GM12865 (cell line): ENCODE results near the gene PPIL1.
"Not testable (repeated sequence)": the region's sequence is repeated elsewhere in the genome, so short reads cannot be mapped to it uniquely, and the experiment has no call there.

Experiments used
- DNase-seq: peaks from one replicate; pipeline ENCODE4 v3.0.0; 2010; ENCODE audit warnings: low read depth
- H3K4me3 ChIP-seq: 2 replicates; pipeline ENCODE4 v1.5.1; 2011; ENCODE audit warnings: mild to moderate bottlenecking, low read depth, low read length, control low read depth
- CTCF ChIP-seq: IDR thresholded peaks from 2 replicates; pipeline ENCODE4 v1.5.1; 2011; ENCODE audit warnings: low read length, control low read depth, low read depth, inconsistent platforms; ENCODE audit not compliant: insufficient read depth; ENCODE audit errors: missing control alignments

Gene PPIL1

GRCh38 chr6:36906539-36907325 is 32.1 kb upstream of the PPIL1 start:
- TF ChIP-seq CTCF: no peak
- no peak for DNase-seq
- no peak overlapping the region for H3K4me3 ChIP-seq

GRCh38 chr6:36904851-36905393 is 30.3 kb upstream of the PPIL1 start:
- H3K4me3 ChIP-seq: no peak overlapping the region
- no peak for DNase-seq
- no peak for TF ChIP-seq CTCF

GRCh38 chr6:36904114-36904513 is 29.5 kb upstream of the PPIL1 start:
- no peak for DNase-seq
- no peak for TF ChIP-seq CTCF
- no peak overlapping the region for H3K4me3 ChIP-seq

GRCh38 chr6:36897609-36898008 is 23.0 kb upstream of the PPIL1 start:
- H3K4me3 ChIP-seq: no peak overlapping the region
- no peak for DNase-seq

GRCh38 chr6:36893976-36894932 is 19.7 kb upstream of the PPIL1 start:
- no peak overlapping the region for H3K4me3 ChIP-seq
- DNase-seq: no peak
- TF ChIP-seq CTCF: no peak

More at GRCh38 chr6:36897609-36898008, 23.0 kb upstream of the PPIL1 start:
- TF ChIP-seq CTCF: no peak

DNA sequence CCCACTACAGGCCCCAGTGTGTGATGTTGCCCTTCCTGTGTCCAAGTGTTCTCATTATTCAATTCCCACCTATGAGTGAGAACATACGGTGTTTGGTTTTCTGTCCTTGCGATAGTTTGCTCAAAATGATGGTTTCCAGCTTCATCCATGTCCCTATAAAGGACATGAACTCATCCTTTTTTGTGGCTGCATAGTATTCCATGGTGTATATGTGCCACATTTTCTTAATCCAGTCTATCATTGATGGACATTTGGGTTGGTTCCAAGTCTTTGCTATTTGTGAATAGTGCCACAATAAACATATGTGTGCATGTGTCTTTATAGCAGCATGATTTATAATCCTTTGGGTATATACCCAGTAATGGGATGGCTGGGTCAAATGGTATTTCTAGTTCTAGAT is 16.6 kb upstream of the PPIL1 start:
- not testable (repeated sequence) for H3K4me3 ChIP-seq, DNase-seq

DNA sequence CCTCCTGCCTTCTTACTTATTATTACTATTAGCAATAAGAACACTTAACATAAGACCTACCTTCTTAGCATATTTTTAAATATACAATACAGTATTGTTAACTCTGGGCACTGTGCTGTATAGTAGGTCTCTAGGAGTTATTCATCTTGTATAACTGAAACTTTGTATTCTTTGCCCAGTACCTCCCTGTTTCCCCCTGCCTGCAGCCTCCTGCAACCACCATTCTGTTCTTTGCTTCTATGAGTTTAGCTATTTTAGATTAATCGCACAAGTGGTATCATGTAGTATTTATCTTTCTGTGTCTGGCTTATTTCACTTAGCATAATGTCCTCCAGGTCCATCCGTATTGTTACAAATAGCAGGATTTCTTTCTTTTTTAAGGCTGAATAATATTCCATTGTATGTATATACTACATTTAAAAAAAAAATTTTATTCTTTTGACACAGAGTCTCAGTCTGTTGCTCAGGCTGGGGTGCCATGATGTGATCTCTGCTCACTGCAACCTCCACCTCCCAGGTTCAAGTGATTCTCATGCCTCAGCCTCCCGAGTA is 15.6 kb upstream of the PPIL1 start:
- DNase-seq: no peak
- no peak for TF ChIP-seq CTCF
- no peak overlapping the region for H3K4me3 ChIP-seq
